ENCODE data around the gene C2orf66.

DNA sequence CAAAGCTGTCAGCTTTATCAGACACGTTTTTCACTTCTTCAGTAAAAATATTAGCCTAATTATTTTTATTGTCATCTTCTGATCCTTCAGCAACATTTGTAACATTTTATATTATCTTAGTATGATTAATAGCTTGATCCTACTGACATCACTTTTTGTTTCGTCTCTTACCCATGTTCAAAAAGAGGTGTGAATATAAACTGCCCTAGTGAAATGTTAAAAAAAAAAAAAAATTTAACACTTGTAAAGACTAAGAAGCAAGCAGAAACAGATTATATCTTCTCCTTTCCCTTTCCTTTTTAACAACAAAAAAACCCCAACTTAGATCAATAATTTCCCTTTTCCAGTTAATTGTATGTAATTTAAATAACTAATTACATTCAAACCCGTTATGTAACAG is 36.2 kb upstream of the C2orf66 start:
- TF ChIP-seq, protein P1, sequence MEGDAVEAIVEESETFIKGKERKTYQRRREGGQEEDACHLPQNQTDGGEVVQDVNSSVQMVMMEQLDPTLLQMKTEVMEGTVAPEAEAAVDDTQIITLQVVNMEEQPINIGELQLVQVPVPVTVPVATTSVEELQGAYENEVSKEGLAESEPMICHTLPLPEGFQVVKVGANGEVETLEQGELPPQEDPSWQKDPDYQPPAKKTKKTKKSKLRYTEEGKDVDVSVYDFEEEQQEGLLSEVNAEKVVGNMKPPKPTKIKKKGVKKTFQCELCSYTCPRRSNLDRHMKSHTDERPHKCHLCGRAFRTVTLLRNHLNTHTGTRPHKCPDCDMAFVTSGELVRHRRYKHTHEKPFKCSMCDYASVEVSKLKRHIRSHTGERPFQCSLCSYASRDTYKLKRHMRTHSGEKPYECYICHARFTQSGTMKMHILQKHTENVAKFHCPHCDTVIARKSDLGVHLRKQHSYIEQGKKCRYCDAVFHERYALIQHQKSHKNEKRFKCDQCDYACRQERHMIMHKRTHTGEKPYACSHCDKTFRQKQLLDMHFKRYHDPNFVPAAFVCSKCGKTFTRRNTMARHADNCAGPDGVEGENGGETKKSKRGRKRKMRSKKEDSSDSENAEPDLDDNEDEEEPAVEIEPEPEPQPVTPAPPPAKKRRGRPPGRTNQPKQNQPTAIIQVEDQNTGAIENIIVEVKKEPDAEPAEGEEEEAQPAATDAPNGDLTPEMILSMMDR (IDR thresholded peaks at IDR 0.05), result no peak
- TF ChIP-seq ZFX (IDR thresholded peaks at IDR 0.05; ENCODE audit: borderline replicate concordance), result no peak
